K562 (cell line): Measurements from ENCODE around the gene FAM3C.

Experiments
- ARHGAP35 ChIP-seq: fragments of 450-650 bp; IDR thresholded peaks from 2 replicates; pipeline ENCODE4 v1.6.1; 2018; ENCODE audit not compliant: partially characterized antibody
- KAT7 ChIP-seq: sonication (generic); formaldehyde crosslinking; IDR thresholded peaks from 2 replicates; pipeline ENCODE4 v1.8.0; 2022; ENCODE audit warnings: missing genetic modification reagents, mild to moderate bottlenecking, borderline replicate concordance
- RBM34 ChIP-seq: fragments of 200-400 bp; formaldehyde crosslinking; IDR thresholded peaks from 2 replicates; pipeline ENCODE4 v1.6.1; 2018; ENCODE audit warnings: low read length, borderline replicate concordance; ENCODE audit not compliant: insufficient read depth
- RHOXF2B ChIP-seq: fragments of 250-450 bp; sonication (Bioruptor Pico); conservative IDR thresholded peaks from 2 replicates; pipeline ENCODE4 v1.5.1; 2021
- SIN3A ChIP-seq, 2 experiments: fragments of 150-350 bp in 1 of 2; IDR thresholded peaks; 2 replicates each; pipeline ENCODE4 v1.6.1; 2011 to 2016; ENCODE audit warnings: borderline replicate concordance in 2 of 2, low read depth in 2 of 2, low read length in 2 of 2, mild to moderate bottlenecking in 2 of 2, moderate library complexity in 2 of 2; ENCODE audit not compliant: control insufficient read depth in 1 of 2
- SNRNP70 ChIP-seq: fragments of 200-400 bp; formaldehyde crosslinking; optimal IDR thresholded peaks from 2 replicates; pipeline ENCODE3; 2017; ENCODE audit warnings: low read depth, low read length
- TAF1 ChIP-seq: IDR thresholded peaks from 2 replicates; pipeline ENCODE4 v1.6.1; 2011; ENCODE audit warnings: mild to moderate bottlenecking, low read length, moderate library complexity; ENCODE audit not compliant: insufficient read depth, control insufficient read depth, severe bottlenecking; ENCODE audit errors: extremely low read depth
- ZNF121 ChIP-seq: sonication (generic); formaldehyde crosslinking; conservative IDR thresholded peaks from 2 replicates; pipeline ENCODE4 v1.8.0; 2022; ENCODE audit warnings: missing genetic modification reagents
- TF ChIP-seq, protein P1 (sequence below): sonication (generic); formaldehyde crosslinking; IDR thresholded peaks from 2 replicates; pipeline ENCODE4 v1.8.0; 2022; ENCODE audit warnings: missing genetic modification reagents, mild to moderate bottlenecking, borderline replicate concordance
- TF ChIP-seq, protein P2 (sequence below): fragments of 250-450 bp; sonication (Bioruptor Pico); IDR thresholded peaks from 2 replicates; pipeline ENCODE4 v1.8.0; 2021; ENCODE audit warnings: moderate library complexity, mild to moderate bottlenecking, inconsistent platforms
- TF ChIP-seq, protein P3 (sequence below): sonication (generic); formaldehyde crosslinking; IDR thresholded peaks from 2 replicates; pipeline ENCODE4 v1.8.0; 2022; ENCODE audit warnings: mild to moderate bottlenecking, missing genetic modification reagents, borderline replicate concordance

DNA sequence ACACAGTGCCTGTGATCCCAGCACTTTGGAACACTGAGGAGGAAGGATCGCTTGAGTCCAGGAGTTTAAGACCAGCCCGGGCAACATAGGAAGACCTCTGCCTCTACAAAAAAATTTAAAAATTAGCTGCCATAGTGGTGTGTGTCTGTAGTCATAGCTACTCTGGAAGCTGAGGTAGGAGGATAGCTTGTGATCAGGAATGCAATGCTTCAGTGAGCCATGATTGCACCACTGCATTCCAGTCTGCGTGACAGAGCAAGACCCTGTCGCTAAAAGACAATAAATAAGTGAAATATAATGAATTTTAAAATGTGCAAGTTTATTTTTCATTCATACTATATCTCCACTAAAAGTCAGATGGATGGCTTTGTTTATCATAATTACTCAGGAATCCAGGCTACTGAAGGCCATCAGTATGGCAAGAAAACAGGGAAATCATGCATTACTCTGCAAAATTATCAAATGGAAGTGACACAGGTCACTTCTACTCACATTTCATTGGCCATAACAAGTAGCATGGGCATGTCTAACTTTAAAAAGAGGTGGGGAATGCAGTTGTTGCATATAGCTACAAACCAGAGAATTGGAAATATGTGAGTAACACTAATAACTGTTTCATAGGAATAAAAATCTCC is 32.9 kb upstream of the FAM3C start:
- TF ChIP-seq, protein P1, sequence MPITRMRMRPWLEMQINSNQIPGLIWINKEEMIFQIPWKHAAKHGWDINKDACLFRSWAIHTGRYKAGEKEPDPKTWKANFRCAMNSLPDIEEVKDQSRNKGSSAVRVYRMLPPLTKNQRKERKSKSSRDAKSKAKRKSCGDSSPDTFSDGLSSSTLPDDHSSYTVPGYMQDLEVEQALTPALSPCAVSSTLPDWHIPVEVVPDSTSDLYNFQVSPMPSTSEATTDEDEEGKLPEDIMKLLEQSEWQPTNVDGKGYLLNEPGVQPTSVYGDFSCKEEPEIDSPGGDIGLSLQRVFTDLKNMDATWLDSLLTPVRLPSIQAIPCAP, result no peak
- no peak for TF ChIP-seq ARHGAP35
- no peak for TF ChIP-seq SNRNP70
- TF ChIP-seq, protein P2, sequence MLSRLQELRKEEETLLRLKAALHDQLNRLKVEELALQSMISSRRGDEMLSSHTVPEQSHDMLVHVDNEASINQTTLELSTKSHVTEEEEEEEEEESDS, result no peak
- TF ChIP-seq KAT7, result no peak
- TF ChIP-seq RHOXF2B (CRISPR knock-in tag), result no peak
- TF ChIP-seq RBM34, result no peak
- TF ChIP-seq ZNF121, result no peak
- TF ChIP-seq SIN3A (IDR thresholded peaks at IDR 0.05; ENCODE audit: borderline replicate concordance in 2 of 2, control insufficient read depth in 1 of 2, low read depth in 2 of 2, low read length in 2 of 2), result no peak
- TF ChIP-seq, protein P3, sequence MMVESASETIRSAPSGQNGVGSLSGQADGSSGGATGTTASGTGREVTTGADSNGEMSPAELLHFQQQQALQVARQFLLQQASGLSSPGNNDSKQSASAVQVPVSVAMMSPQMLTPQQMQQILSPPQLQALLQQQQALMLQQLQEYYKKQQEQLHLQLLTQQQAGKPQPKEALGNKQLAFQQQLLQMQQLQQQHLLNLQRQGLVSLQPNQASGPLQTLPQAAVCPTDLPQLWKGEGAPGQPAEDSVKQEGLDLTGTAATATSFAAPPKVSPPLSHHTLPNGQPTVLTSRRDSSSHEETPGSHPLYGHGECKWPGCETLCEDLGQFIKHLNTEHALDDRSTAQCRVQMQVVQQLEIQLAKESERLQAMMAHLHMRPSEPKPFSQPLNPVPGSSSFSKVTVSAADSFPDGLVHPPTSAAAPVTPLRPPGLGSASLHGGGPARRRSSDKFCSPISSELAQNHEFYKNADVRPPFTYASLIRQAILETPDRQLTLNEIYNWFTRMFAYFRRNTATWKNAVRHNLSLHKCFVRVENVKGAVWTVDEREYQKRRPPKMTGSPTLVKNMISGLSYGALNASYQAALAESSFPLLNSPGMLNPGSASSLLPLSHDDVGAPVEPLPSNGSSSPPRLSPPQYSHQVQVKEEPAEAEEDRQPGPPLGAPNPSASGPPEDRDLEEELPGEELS (CRISPR knock-in tag), result no peak
- TF ChIP-seq TAF1, result no peak
